Activated T-helper 1 cell treated with anti-CD3 and anti-CD28 coated beads, Interleukin-2, amount 50 U/mL, for 16 hours (primary cell): Measurements from ENCODE around the gene PRODH.
"Not testable (repeated sequence)": the region's sequence is repeated elsewhere in the genome, so short reads cannot be mapped to it uniquely, and the experiment has no call there.

Source experiments
- DNase-seq, 2 donors: peaks; one replicate each; pipeline ENCODE4 v3.0.0-alpha.2; 2020; ENCODE audit warnings: low read depth in 1 of 2, low spot score in 1 of 2

The PRODH gene, protein sequence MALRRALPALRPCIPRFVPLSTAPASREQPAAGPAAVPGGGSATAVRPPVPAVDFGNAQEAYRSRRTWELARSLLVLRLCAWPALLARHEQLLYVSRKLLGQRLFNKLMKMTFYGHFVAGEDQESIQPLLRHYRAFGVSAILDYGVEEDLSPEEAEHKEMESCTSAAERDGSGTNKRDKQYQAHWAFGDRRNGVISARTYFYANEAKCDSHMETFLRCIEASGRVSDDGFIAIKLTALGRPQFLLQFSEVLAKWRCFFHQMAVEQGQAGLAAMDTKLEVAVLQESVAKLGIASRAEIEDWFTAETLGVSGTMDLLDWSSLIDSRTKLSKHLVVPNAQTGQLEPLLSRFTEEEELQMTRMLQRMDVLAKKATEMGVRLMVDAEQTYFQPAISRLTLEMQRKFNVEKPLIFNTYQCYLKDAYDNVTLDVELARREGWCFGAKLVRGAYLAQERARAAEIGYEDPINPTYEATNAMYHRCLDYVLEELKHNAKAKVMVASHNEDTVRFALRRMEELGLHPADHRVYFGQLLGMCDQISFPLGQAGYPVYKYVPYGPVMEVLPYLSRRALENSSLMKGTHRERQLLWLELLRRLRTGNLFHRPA

GRCh38 chr22:18935889-18936529, at the start of gene PRODH:
PRODH (minus strand) TSS chr22:18936293; CDS start chr22:18936287, 6 bp downstream.
- no peak for DNase-seq

- no peak for DNase-seq
These were observed 49.7 kb upstream of the PRODH start for GRCh38 chr22:18985780-18986179.

DNA sequence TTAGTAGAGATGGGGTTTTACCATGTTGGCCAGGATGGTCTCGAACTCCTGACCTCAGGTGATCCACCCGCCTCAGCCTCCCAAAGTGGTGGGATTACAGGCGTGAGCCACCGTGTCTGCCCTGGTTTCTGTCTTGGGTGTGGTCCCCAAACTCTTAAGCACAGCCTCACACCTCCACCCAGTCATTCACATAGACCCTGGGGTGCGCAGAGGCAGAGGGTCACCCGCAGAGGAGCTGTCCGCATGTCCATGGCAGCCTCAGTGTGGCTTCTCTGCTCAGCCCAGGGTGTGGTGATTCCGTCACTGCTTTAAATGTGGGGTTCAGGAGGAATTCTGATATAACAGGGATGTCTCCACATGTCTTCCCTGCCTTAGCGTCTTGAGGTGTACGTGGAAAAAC, 48.5 kb upstream of the PRODH start:
- DNase-seq = no peak

GRCh38 chr22:18983120-18983651, 47.1 kb upstream of the PRODH start:
- no peak for DNase-seq

GRCh38 chr22:18980829-18981228, 44.7 kb upstream of the PRODH start:
- DNase-seq = no peak

DNA sequence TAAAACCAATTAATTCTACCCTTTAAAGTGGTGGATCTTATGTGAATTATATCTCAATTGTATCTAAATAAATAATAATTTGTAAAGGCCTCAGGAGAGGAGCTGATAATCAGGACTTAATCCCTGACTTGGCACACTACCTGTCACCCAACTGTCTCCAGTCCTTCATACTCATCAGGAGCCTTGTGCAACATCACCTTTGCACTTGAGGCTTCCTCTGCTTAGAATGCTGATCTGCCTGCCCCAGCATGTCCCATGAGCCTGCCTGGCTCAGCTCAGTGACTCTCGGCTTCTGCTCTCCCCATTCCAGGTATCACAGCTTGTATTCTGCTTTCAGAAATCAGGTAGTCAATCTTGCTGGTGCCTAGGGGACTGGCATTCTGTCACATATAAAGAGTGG, 43.9 kb upstream of the PRODH start:
- no peak for DNase-seq

DNA sequence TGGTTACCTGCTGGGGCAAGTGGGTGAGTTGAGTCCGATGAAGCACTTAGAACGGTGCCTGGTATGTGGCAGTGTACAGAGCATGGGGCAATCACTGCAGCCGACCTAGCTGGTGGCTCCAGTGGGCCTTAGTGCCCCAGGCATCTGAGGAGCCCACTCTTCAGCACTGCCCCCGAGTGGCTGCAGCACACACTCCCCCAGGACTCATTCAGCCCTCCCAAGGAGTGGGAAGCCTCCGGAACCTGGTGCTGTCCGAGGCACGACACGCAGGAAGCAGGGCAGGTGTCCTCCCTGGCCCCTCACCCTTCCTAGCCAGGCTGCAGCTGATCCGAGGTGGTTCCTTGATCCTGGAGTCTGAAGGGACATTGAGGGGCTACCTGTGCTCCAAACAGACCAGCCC, 42.4 kb upstream of the PRODH start:
- no peak for DNase-seq

GRCh38 chr22:18977824-18978425, 41.8 kb upstream of the PRODH start:
- no peak for DNase-seq

DNA sequence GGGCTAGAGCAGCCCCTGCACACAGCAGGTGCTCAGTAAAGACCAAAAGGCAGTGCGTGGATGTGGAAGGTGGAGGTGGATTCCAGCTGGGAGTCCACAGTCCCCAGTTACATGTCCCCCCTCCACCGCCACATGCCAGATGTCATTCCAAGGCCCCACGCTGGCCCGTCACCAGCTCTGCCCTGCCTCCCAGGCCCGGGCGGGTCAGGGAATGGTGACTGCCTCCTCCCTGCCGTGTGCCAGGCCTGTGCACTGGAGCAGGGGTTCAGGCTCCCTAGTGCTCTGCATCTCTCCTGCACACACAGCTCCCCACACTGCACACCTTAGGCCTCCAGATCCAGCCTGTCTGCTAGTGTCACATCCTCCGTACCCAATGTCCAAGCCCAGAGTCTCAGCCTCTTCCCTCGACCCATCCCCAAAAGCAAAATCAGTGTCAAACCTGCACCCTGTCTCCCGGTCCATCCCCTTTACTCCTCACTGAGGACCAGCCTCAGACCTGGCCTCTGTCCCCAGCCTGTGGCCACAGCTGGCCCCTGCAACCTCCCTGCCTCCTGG, 40.2 kb upstream of the PRODH start:
- DNase-seq = no peak

GRCh38 chr22:18975434-18976196, 39.5 kb upstream of the PRODH start:
- no peak for DNase-seq

- no peak for DNase-seq
These were observed 38.5 kb upstream of the PRODH start for GRCh38 chr22:18974477-18975180.

GRCh38 chr22:18973264-18974031, 37.4 kb upstream of the PRODH start:
- DNase-seq = no peak

GRCh38 chr22:18972591-18972990, 36.5 kb upstream of the PRODH start:
- DNase-seq = not testable (repeated sequence)

GRCh38 chr22:18972029-18972428, 35.9 kb upstream of the PRODH start:
- not testable (repeated sequence) for DNase-seq

DNA sequence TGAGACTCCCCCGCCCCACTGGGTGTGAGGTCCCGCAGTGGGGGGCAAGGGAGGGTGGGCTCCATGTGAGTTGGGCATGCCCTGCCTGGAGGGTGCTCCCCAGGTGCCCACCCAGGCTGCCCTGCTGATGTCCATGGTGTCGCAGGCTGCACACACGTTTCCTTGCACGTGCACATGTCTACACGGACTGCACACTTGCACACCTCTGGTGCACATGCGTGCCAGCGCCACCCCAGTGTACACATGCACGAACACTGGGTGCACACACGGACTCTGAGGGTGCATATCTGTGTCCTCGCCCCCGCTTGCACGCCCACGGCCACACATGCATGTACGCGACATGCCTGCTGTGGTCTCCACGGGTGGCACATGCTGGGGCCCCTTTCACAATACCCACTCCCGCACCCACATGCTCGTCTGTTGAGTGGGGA, 35.2 kb upstream of the PRODH start:
- DNase-seq = no peak

DNA sequence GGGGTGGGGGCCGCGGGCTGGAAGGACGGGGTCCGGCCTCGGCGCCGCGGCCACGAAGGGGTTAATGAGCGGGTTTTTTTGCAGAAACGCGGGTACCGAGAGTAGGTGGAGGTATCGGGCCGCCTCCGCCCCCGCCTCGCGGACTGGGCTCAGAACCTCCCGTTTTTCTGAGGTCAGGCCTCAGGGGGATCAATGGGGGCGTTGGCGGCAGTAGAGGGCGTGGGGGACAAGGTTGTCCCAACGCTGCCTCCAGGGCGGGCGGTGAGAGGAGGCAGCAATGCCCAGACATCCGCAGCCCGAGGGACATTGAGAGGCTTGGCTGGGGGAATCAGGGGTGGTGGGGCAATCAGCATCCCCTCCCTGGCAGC, 34.8 kb upstream of the PRODH start:
- no peak for DNase-seq

DNA sequence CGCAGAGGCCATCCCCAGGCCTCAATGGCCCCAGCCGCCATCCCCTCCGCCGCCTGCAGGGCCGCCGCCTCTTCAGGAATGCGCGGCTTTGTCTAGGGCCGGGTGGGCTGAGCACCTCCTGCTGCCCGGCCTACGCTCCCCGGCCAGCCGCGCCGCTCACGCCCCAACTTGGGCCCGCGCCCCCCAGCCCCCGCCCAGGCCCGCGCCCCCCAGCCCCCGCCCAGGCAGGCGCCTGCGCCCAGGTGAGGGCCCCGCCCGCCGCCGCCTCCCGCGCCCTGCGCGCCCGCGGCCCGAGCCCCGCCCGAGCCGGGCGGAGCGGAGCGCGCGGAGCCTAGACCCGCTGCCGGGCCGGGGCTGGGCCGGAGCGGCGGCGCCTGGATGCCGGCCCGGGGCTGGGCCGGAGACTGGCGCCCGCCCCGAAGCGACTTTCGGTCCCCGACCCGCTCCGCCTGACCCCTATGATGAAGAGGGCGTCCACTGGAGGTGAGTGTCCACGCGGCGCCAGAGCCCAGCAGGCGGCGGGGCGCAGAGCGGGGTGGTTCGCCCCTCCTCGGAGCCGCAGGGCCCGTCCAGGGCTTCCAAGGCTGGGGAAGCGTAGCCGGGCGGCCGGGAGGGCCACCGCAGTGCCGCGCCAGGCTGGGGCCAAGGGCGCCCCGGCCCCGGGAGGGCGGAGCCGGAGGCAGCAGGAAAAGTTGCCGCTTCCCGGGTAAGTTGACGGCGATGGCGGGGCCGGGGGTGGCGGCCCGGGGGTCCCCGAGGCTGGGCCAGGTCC, 34.3 kb upstream of the PRODH start:
- no peak for DNase-seq

DNA sequence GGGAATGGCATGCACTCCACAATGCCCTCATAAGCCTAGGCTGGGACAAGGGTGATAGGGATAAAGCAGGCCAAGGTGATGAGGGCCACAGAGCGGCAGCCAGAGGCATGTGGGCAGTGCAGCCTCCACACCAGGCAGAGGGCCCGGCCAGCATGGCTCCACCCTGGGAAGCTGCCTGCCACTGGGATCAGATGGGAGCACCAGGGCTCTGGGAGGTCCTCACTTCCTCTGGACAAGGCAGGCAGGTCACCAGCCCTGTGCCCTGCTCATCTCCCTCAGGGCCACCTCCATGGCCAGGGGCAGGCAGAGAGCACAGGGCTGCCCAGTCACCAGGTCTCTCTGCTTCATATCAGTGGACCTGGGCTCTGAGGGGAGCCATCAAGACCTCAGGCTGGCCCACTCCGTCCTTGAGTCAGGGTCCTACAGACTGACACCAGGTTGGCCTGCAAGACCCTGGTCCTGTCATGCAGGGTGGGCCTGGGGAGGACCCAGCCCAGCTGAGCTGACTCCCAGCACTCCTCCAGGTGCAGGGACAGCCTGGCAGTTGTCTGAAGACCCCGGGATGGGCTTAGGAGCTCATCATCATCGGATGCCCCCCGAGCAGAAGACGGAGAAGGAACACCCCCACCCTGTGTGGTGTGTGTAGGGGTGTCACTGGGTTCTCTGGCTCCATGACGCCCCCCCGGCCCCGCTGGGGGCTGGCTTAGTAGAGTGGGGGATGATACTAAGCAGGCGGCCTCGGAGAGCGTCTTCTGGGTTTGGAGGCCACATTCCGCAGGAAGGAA, 33.3 kb upstream of the PRODH start:
- DNase-seq = not testable (repeated sequence)
